ENCODE measurements around the gene RFT1.
"Not testable (repeated sequence)": the region's sequence is repeated elsewhere in the genome, so short reads cannot be mapped to it uniquely, and the experiment has no call there.

The RFT1 gene

GRCh38 chr3:53162672-53163443 is 32.6 kb upstream of the RFT1 start:
- DNase-seq = peak; percentile 39

GRCh38 chr3:53161820-53162671 is 31.8 kb upstream of the RFT1 start:
- DNase-seq = peak; percentile 63

- peak; percentile 31 for DNase-seq
Measured at GRCh38 chr3:53161450-53161819, 31.2 kb upstream of the RFT1 start.

- peak; percentile 85 for DNase-seq
Measured at GRCh38 chr3:53160660-53161449, 30.6 kb upstream of the RFT1 start, which contains the start of gene PRKCD. PRKCD (plus strand) TSS chr3:53161209; CDS start chr3:53178423, 17,214 bp downstream.

- DNase-seq = no peak
Measured at GRCh38 chr3:53160061-53160659, 29.9 kb upstream of the RFT1 start.

GRCh38 chr3:53159156-53160060 is 29.2 kb upstream of the RFT1 start:
- DNase-seq = no peak

- DNase-seq = no peak
Measured at GRCh38 chr3:53158765-53159155, 28.5 kb upstream of the RFT1 start.

- no peak for DNase-seq
Measured at GRCh38 chr3:53157974-53158580, 27.8 kb upstream of the RFT1 start.

- no peak for DNase-seq
Measured at GRCh38 chr3:53156368-53156834, 26.2 kb upstream of the RFT1 start.

GRCh38 chr3:53155760-53156159 is 25.5 kb upstream of the RFT1 start:
- no peak for DNase-seq

GRCh38 chr3:53154881-53155285 is 24.6 kb upstream of the RFT1 start:
- DNase-seq = no peak

- no peak for DNase-seq
Measured at GRCh38 chr3:53153980-53154379, 23.7 kb upstream of the RFT1 start.

- no peak for DNase-seq
Measured at GRCh38 chr3:53153264-53153823, 23.1 kb upstream of the RFT1 start.

GRCh38 chr3:53151870-53152660 is 21.8 kb upstream of the RFT1 start:
- no peak for DNase-seq

GRCh38 chr3:53151465-53151864 is 21.2 kb upstream of the RFT1 start:
- DNase-seq = no peak

GRCh38 chr3:53151086-53151438 is 20.8 kb upstream of the RFT1 start:
- not testable (repeated sequence) for DNase-seq

GRCh38 chr3:53150247-53151085 is 20.2 kb upstream of the RFT1 start:
- no peak for DNase-seq

- DNase-seq = no peak
Measured at GRCh38 chr3:53149699-53150098, 19.5 kb upstream of the RFT1 start.
